H1 (cell line): Measurements from ENCODE around the gene TUBGCP4. TPM values are rescaled to one million over a fixed set of nuclear protein-coding genes. Genes with fewer than 3 reads are reported as not detected.

Experiments
- CTCF ChIA-PET: fragments of 300-600 bp; sonication (Branson Sonifier 250); formaldehyde crosslinking; loops from one replicate; lab custom pipeline; 2021; ENCODE audit not compliant: partially characterized antibody; lab: Charles Lee
- POLR2A ChIA-PET: fragments of 300-600 bp; sonication (Branson Sonifier 250); formaldehyde crosslinking; loops from one replicate; lab custom pipeline; 2021; ENCODE audit warnings: inconsistent platforms; ENCODE audit not compliant: partially characterized antibody; lab: Charles Lee
- DNase-seq, 2 experiments: peaks; one replicate each; pipeline versions ENCODE4 v3.0.0 to v3.0.0-alpha.2; 2010 to 2022; ENCODE audit warnings: low spot score in 2 of 2, low read depth in 1 of 2, mixed read lengths in 1 of 2
- FAIRE-seq: peaks from 2 replicates; lab custom pipeline; 2011; peaks lifted over from hg19 to GRCh38; lab: Jason Lieb, UNC
- H2AFZ ChIP-seq: 2 replicates; pipeline ENCODE4 v1.8.1; 2012; ENCODE audit warnings: low read length, inconsistent platforms
- H2AK5ac ChIP-seq: 2 replicates; pipeline ENCODE4 v1.6.1; 2013; ENCODE audit warnings: low read depth, low read length
- H2BK120ac ChIP-seq: replicated peaks from 2 replicates; pipeline ENCODE3; 2013; ENCODE audit warnings: low read depth, low read length, inconsistent platforms
- H2BK12ac ChIP-seq: 2 replicates; pipeline ENCODE4 v1.6.1; 2013; ENCODE audit warnings: low read depth, low read length
- H2BK15ac ChIP-seq: 2 replicates; pipeline ENCODE4 v1.6.1; 2013; ENCODE audit warnings: low read length
- H2BK20ac ChIP-seq: 2 replicates; pipeline ENCODE4 v1.6.1; 2013; ENCODE audit warnings: low read length
- H2BK5ac ChIP-seq: 2 replicates; pipeline ENCODE4 v1.6.1; 2013; ENCODE audit warnings: low read depth, low read length
- H3K14ac ChIP-seq: 2 replicates; pipeline ENCODE4 v1.6.1; 2013; ENCODE audit warnings: inconsistent platforms; ENCODE audit not compliant: insufficient read length
- H3K18ac ChIP-seq: 2 replicates; pipeline ENCODE4 v1.6.1; 2013; ENCODE audit warnings: low read length; ENCODE audit errors: extremely low read depth
- H3K23ac ChIP-seq: 2 replicates; pipeline ENCODE4 v1.6.1; 2013; ENCODE audit warnings: inconsistent platforms; ENCODE audit not compliant: insufficient read length
- H3K23me2 ChIP-seq: 2 replicates; pipeline ENCODE4 v1.6.1; 2013; ENCODE audit warnings: low read depth, low read length
- H3K27ac ChIP-seq: 2 replicates; pipeline ENCODE4 v1.6.1; 2011; ENCODE audit warnings: low read depth, low read length, inconsistent platforms
- H3K27me3 ChIP-seq, 4 experiments: replicated peaks in 1 of 4; 1 replicate in 1 of 4; 2 replicates in 3 of 4; pipeline versions ENCODE4 v1.6.1 to v1.8.1; 2011 to 2013; ENCODE audit warnings: low read length in 3 of 4, mild to moderate bottlenecking in 3 of 4, inconsistent platforms in 2 of 4, mixed read lengths in 2 of 4, moderate library complexity in 1 of 4; ENCODE audit not compliant: control insufficient read depth in 3 of 4, insufficient read depth in 3 of 4; ENCODE audit errors: extremely low read depth in 1 of 4
- H3K36me3 ChIP-seq, 4 experiments: 2 replicates each; pipeline versions ENCODE4 v1.6.1 to v1.8.1; 2011 to 2013; ENCODE audit warnings: mild to moderate bottlenecking in 4 of 4, low read length in 3 of 4, moderate library complexity in 2 of 4, control low read depth in 1 of 4, inconsistent platforms in 1 of 4; ENCODE audit not compliant: insufficient read depth in 4 of 4, control insufficient read depth in 2 of 4
- H3K4ac ChIP-seq: replicated peaks from 2 replicates; pipeline ENCODE3; 2013; ENCODE audit warnings: low read length, low read depth, mixed read lengths, inconsistent platforms; ENCODE audit not compliant: insufficient read length
- H3K4me1 ChIP-seq, 4 experiments: replicated peaks in 1 of 4; 1 replicate in 1 of 4; 2 replicates in 3 of 4; pipeline versions ENCODE4 v1.6.1 to v1.8.1; 2011 to 2013; ENCODE audit warnings: low read length in 3 of 4, inconsistent platforms in 2 of 4, mixed read lengths in 1 of 4; ENCODE audit not compliant: insufficient read depth in 4 of 4, control insufficient read depth in 3 of 4
- H3K4me2 ChIP-seq, 2 experiments: 2 replicates each; pipeline versions ENCODE4 v1.6.1 to v1.8.1; 2011 to 2013; ENCODE audit warnings: low read depth in 2 of 2, low read length in 2 of 2, control low read depth in 1 of 2, inconsistent platforms in 1 of 2, mild to moderate bottlenecking in 1 of 2; ENCODE audit not compliant: insufficient read depth in 1 of 2
- H3K4me3 ChIP-seq, 4 experiments: fragments of 200-600, 300-600 bp in 1 of 4; sonication (generic), shearing (Covaris generic), sonication (Bioruptor Twin) in 1 of 4; 2 replicates each; pipeline versions ENCODE4 v1.5.1 to v1.8.1; 2011 to 2016; ENCODE audit warnings: low read length in 4 of 4, low read depth in 3 of 4, control low read depth in 2 of 4, inconsistent platforms in 2 of 4, mild to moderate bottlenecking in 2 of 4, mixed read lengths in 1 of 4, moderate library complexity in 1 of 4; ENCODE audit not compliant: insufficient read depth in 2 of 4; ENCODE audit errors: extremely low read depth in 1 of 4
- H3K56ac ChIP-seq: replicated peaks from 2 replicates; pipeline ENCODE3; 2013; ENCODE audit warnings: low read depth, mild to moderate bottlenecking, mixed read lengths, low read length, inconsistent platforms; ENCODE audit not compliant: insufficient read length
- H3K79me1 ChIP-seq: 2 replicates; pipeline ENCODE4 v1.6.1; 2013; ENCODE audit warnings: low read depth, low read length, control low read depth
- H3K79me2 ChIP-seq, 2 experiments: 2 replicates each; pipeline versions ENCODE4 v1.6.1 to v1.8.1; 2012 to 2013; ENCODE audit warnings: low read length in 2 of 2, mild to moderate bottlenecking in 2 of 2, inconsistent platforms in 1 of 2; ENCODE audit not compliant: insufficient read depth in 2 of 2, control insufficient read depth in 1 of 2
- H3K9ac ChIP-seq, 4 experiments: replicated peaks in 1 of 4; 1 replicate in 1 of 4; 2 replicates in 3 of 4; pipeline versions ENCODE4 v1.6.1 to v1.8.1; 2011 to 2013; ENCODE audit warnings: low read depth in 3 of 4, low read length in 3 of 4, control low read depth in 2 of 4, mild to moderate bottlenecking in 2 of 4, moderate library complexity in 2 of 4, inconsistent platforms in 1 of 4; ENCODE audit errors: extremely low read depth in 1 of 4
- H3K9me3 ChIP-seq, 2 experiments: 2 replicates each; pipeline versions ENCODE4 v1.6.1 to v1.8.1; 2012 to 2013; ENCODE audit warnings: mild to moderate bottlenecking in 2 of 2, moderate library complexity in 2 of 2, control low read depth in 1 of 2, inconsistent platforms in 1 of 2, low read depth in 1 of 2, low read length in 1 of 2, mixed read lengths in 1 of 2; ENCODE audit not compliant: insufficient read depth in 2 of 2
- H4K20me1 ChIP-seq, 2 experiments: replicated peaks in 1 of 2; 2 replicates each; pipeline versions ENCODE3 to v1.8.1; 2011 to 2013; ENCODE audit warnings: inconsistent platforms in 2 of 2, low read length in 2 of 2, mild to moderate bottlenecking in 1 of 2; ENCODE audit not compliant: insufficient read depth in 2 of 2, control insufficient read depth in 1 of 2
- H4K5ac ChIP-seq: 2 replicates; pipeline ENCODE4 v1.6.1; 2013; ENCODE audit warnings: low read length, low read depth, mixed read lengths, inconsistent platforms; ENCODE audit not compliant: insufficient read length
- H4K8ac ChIP-seq: 2 replicates; pipeline ENCODE4 v1.8.0; 2013; ENCODE audit warnings: mild to moderate bottlenecking, moderate library complexity, low read length, inconsistent platforms; ENCODE audit not compliant: insufficient read depth; ENCODE audit errors: extremely low read depth
- H4K91ac ChIP-seq: replicated peaks from 2 replicates; pipeline ENCODE3; 2013; ENCODE audit warnings: low read length, mixed read lengths, inconsistent platforms; ENCODE audit not compliant: insufficient read length
- FOSL1 ChIP-seq: IDR thresholded peaks from 2 replicates; pipeline ENCODE4 v1.6.1; 2011; ENCODE audit warnings: mild to moderate bottlenecking, low read depth, low read length, moderate library complexity; ENCODE audit not compliant: insufficient read depth
- POLR2AphosphoS5 ChIP-seq: IDR thresholded peaks from 2 replicates; pipeline ENCODE4 v1.6.1; 2011; ENCODE audit warnings: low read depth, low read length
- WGBS, 2 experiments: shearing (Covaris generic) in 1 of 2; methylation state at CpG; one replicate each; pipeline versions ENCODE4 v1.1.6 to v1.1.7; 2013 to 2015; ENCODE audit warnings: low lambda C conversion rate in 2 of 2, mixed read lengths in 2 of 2, inconsistent platforms in 1 of 2, low coverage in 1 of 2, missing lambda C conversion rate in 1 of 2; ENCODE audit not compliant: insufficient replicate concordance in 2 of 2, insufficient coverage in 1 of 2, insufficient read length in 1 of 2; ENCODE audit errors: extremely low coverage in 1 of 2, missing lambda C conversion rate in 1 of 2; 5-methylcytosine and 5-hydroxymethylcytosine counted together
- polyA plus RNA-seq, 7 experiments: library from polyadenylated mRNA; depleted of rRNA in 3 of 7; stranded (reverse) in 5 of 7; unstranded in 2 of 7; fragments of >200 nt in 5 of 7; fragments of 200-250 nt in 2 of 7; gene quantifications; 1 replicate in 5 of 7; 2 replicates in 1 of 7; 4 replicates in 1 of 7; pipeline versions ENCODE4 v1.2.1 to v1.2.3, GENCODE V29; 2011 to 2013; ENCODE audit warnings: missing spikeins in 2 of 7, mixed read lengths in 2 of 7
- total RNA-seq: library from RNA; stranded (reverse); fragmentation: NEBNext Ultra II Directional; extraction: Animal tissue kit (Norgen Biotek cat#: 25700); gene quantifications from 2 replicates; pipeline ENCODE4 v1.2.1, GENCODE V29; 2021

The TUBGCP4 gene
- total and polyA plus RNA-seq, 2 of the 8 experiments (the other 6 are each of a cell fraction or from before 2014, with no cell fraction given), result 7.3 to 23.4 TPM

GRCh38 chr15:43406189-43406588, 35.3 kb downstream of the TUBGCP4 start:
- DNase-seq, result no peak
- no peak overlapping the region for H4K5ac ChIP-seq
- no peak overlapping the region for H3K56ac ChIP-seq
- H3K4me3 ChIP-seq, result no peak overlapping the region
- WGBS, 2 experiments, result 83% methylated on average over 2 of the region's 2 CpGs; no CpG with 5 or more reads in 1 of the 2 experiments
- no peaks in the 10 kb centered on the region for H3K23me2 ChIP-seq
- H3K9ac ChIP-seq, result no peak overlapping the region
- H3K18ac ChIP-seq, result no peak overlapping the region
- H3K79me1 ChIP-seq, result no peaks in the 10 kb centered on the region; the same call in 1 of the 2 replicates
- H2BK12ac ChIP-seq, result no peak overlapping the region
- no peak overlapping the region for H2AK5ac ChIP-seq
- no peak overlapping the region for H2BK20ac ChIP-seq
- no peak overlapping the region for H3K4ac ChIP-seq
- H2AFZ ChIP-seq, result no peak overlapping the region
- no peaks in the 10 kb centered on the region for H3K4me1 ChIP-seq
- POLR2A ChIA-PET, result interaction anchor here (1.3 to 2.4 kb wide), 3 partner anchors 10 to 17 kb away, joined by 3 to 7 read pairs (median 4); no protein-coding TSS in a partner anchor
- H2BK120ac ChIP-seq, result no peak overlapping the region
- H2BK5ac ChIP-seq, result no peak overlapping the region
- H3K27ac ChIP-seq, result no peak overlapping the region
- no peak overlapping the region for H4K8ac ChIP-seq
- TF ChIP-seq FOSL1 (no peak), POLR2AphosphoS5 (0 out of 2 replicates have a peak, but pooled peaks have one; percentile 14)
- H3K79me2 ChIP-seq, result no peaks in the 10 kb centered on the region
- H3K23ac ChIP-seq, result no peak overlapping the region
- no peak overlapping the region for H3K4me2 ChIP-seq
- no peaks in the 10 kb centered on the region for H3K9me3 ChIP-seq
- CTCF ChIA-PET, result no interaction called here
- H4K20me1 ChIP-seq, result peaks cover 4% of the 10 kb centered on the region in 2 experiments
- H4K91ac ChIP-seq, result no peak overlapping the region
- peaks cover 27 to 96% (median 69%) of the 10 kb centered on the region in 4 experiments for H3K36me3 ChIP-seq
- H3K27me3 ChIP-seq, result no peaks in the 10 kb centered on the region
- no peak overlapping the region for H2BK15ac ChIP-seq
- no peak overlapping the region for H3K14ac ChIP-seq
- no peak for FAIRE-seq
